GM23248 (cell line): ENCODE measurements around the gene KIAA1671. TPM values are rescaled to one million over a fixed set of nuclear protein-coding genes. Genes with fewer than 3 reads are reported as not detected.
"Not testable (repeated sequence)": the region's sequence is repeated elsewhere in the genome, so short reads cannot be mapped to it uniquely, and the experiment has no call there.

Experiments
- DNase-seq: peaks from one replicate; pipeline ENCODE4 v3.0.0-alpha.2; 2015
- H2AFZ ChIP-seq: fragments of 200-600 bp; sonication (generic); 2 replicates; pipeline ENCODE4 v1.6.1; 2016; ENCODE audit warnings: antibody characterized with exemption
- H3F3A ChIP-seq: fragments of 200-600 bp; sonication (generic); 2 replicates; pipeline ENCODE4 v1.6.1; 2016; ENCODE audit warnings: mild to moderate bottlenecking, antibody characterized with exemption, mixed run types; ENCODE audit not compliant: insufficient read depth
- H3K27ac ChIP-seq: fragments of 200-600 bp; sonication (generic); 2 replicates; pipeline ENCODE4 v1.5.1; 2016; ENCODE audit warnings: mild to moderate bottlenecking
- H3K27me3 ChIP-seq: fragments of 200-600 bp; sonication (generic); replicated peaks from 2 replicates; pipeline ENCODE4 v1.6.1; 2016; ENCODE audit warnings: mild to moderate bottlenecking; ENCODE audit not compliant: insufficient read depth
- H3K36me3 ChIP-seq: fragments of 200-600 bp; sonication (generic); 2 replicates; pipeline ENCODE4 v1.6.1; 2016; ENCODE audit warnings: low read depth, mild to moderate bottlenecking
- H3K4me1 ChIP-seq: fragments of 200-600 bp; sonication (generic); 2 replicates; pipeline ENCODE4 v1.6.1; 2016; ENCODE audit warnings: mild to moderate bottlenecking; ENCODE audit not compliant: insufficient read depth
- H3K4me2 ChIP-seq: fragments of 200-600 bp; sonication (generic); one replicate; pipeline ENCODE4 v1.6.1; 2016; ENCODE audit warnings: mild to moderate bottlenecking; ENCODE audit not compliant: unreplicated experiment
- H3K4me3 ChIP-seq: fragments of 200-600 bp; sonication (generic); 2 replicates; pipeline ENCODE4 v1.5.1; 2016; ENCODE audit warnings: mild to moderate bottlenecking
- H3K79me2 ChIP-seq: fragments of 200-600 bp; sonication (generic); 2 replicates; pipeline ENCODE4 v1.6.1; 2016; ENCODE audit warnings: mild to moderate bottlenecking; ENCODE audit not compliant: insufficient read depth
- H3K9ac ChIP-seq: fragments of 200-600 bp; sonication (generic); 2 replicates; pipeline ENCODE4 v1.6.1; 2016; ENCODE audit warnings: mild to moderate bottlenecking
- H3K9me2 ChIP-seq: fragments of 200-600 bp; sonication (generic); 2 replicates; pipeline ENCODE4 v1.6.1; 2016; ENCODE audit warnings: mixed run types, mild to moderate bottlenecking, moderate library complexity; ENCODE audit not compliant: insufficient read depth
- H3K9me3 ChIP-seq: fragments of 200-600 bp; sonication (generic); one replicate; pipeline ENCODE4 v1.6.1; 2017; ENCODE audit warnings: low read depth
- H4K20me1 ChIP-seq: fragments of 200-600 bp; sonication (generic); 2 replicates; pipeline ENCODE4 v1.6.0; 2016; ENCODE audit not compliant: insufficient read depth
- EZH2 ChIP-seq: fragments of 200-600 bp; sonication (generic); IDR thresholded peaks from 2 replicates; pipeline ENCODE4 v1.6.1; 2018; ENCODE audit warnings: antibody characterized with exemption, mild to moderate bottlenecking; ENCODE audit not compliant: insufficient read depth, poor library complexity, severe bottlenecking
- EZH2phosphoT487 ChIP-seq: fragments of 200-600 bp; sonication (generic); IDR thresholded peaks from 2 replicates; pipeline ENCODE4 v1.6.1; 2018; ENCODE audit warnings: antibody characterized with exemption, moderate library complexity, mild to moderate bottlenecking, low read depth; ENCODE audit not compliant: insufficient read depth
- WGBS, 2 experiments: methylation state at CpG; one replicate each; pipeline ENCODE4 v1.1.6; 2015 to 2017; ENCODE audit warnings: low lambda C conversion rate in 2 of 2, low coverage in 1 of 2; ENCODE audit errors: missing lambda C conversion rate in 2 of 2; 5-methylcytosine and 5-hydroxymethylcytosine counted together
- in situ Hi-C: fragments of 300-500 bp; cut with MboI; formaldehyde crosslinking; loops from 2 replicates; pipeline ENCODE4 v1.15.0; 2020
- polyA plus RNA-seq: library from polyadenylated mRNA; unstranded; fragments of >200 nt; fragmentation: Nextera tagmentation; extraction: Ambion mirVana; gene quantifications from 2 replicates; pipeline ENCODE4 v1.2.1, GENCODE V29; 2016
- total RNA-seq: library from RNA; depleted of rRNA; stranded (reverse); fragments of >200 nt; shearing (Covaris generic); gene quantifications from 2 replicates; pipeline ENCODE4 v1.2.3, GENCODE V29; 2014

Gene KIAA1671
- total and polyA plus RNA-seq, 2 experiments from 2014 or later = 0.25 to 0.76 TPM

- Histone ChIP-seq H3K4me2 (no peak overlapping the region), H3K36me3 (no peaks in the 10 kb centered on the region), H3K27ac (no peak overlapping the region), H2AFZ (no peak overlapping the region), H3K4me3 (no peak overlapping the region), H3K79me2 (no peaks in the 10 kb centered on the region), H4K20me1 (no peaks in the 10 kb centered on the region), H3K4me1 (no peaks in the 10 kb centered on the region), H3F3A (no peaks in the 10 kb centered on the region), H3K27me3 (no peaks in the 10 kb centered on the region), H3K9ac (no peak overlapping the region), H3K9me2 (no peaks in the 10 kb centered on the region), H3K9me3 (no peaks in the 10 kb centered on the region)
- peak; percentile 43 for DNase-seq
- in situ Hi-C loops = no loop called here
- 49 to 61% methylated on average over 5 of the region's 5 CpGs for whole genome bisulfite sequencing, 2 experiments
- TF ChIP-seq EZH2phosphoT487 (no peak), EZH2 (no peak)
Measured at GRCh38 chr22:25232301-25232700, 279.8 kb downstream of the KIAA1671 start.

GRCh38 chr22:25233706-25234105, 281.2 kb downstream of the KIAA1671 start:
- H4K20me1 ChIP-seq, H3F3A ChIP-seq, H3K27me3 ChIP-seq, H3K9me2 ChIP-seq, H3K79me2 ChIP-seq, H3K27ac ChIP-seq, H3K4me3 ChIP-seq, DNase-seq, H2AFZ ChIP-seq, H3K9ac ChIP-seq, H3K9me3 ChIP-seq, H3K4me1 ChIP-seq, H3K4me2 ChIP-seq, H3K36me3 ChIP-seq, in situ Hi-C loops: not testable (repeated sequence)

GRCh38 chr22:25235547-25236290, 283.2 kb downstream of the KIAA1671 start:
- Histone ChIP-seq H3K27ac (no peak overlapping the region), H3K4me1 (no peaks in the 10 kb centered on the region), H3K27me3 (no peaks in the 10 kb centered on the region; the same call in 1 of the 2 replicates), H3K4me2 (no peak overlapping the region), H3F3A (no peaks in the 10 kb centered on the region), H3K4me3 (no peak overlapping the region), H4K20me1 (no peaks in the 10 kb centered on the region), H3K36me3 (no peaks in the 10 kb centered on the region), H3K79me2 (no peaks in the 10 kb centered on the region), H3K9ac (no peak overlapping the region), H3K9me2 (no peaks in the 10 kb centered on the region), H2AFZ (no peak overlapping the region), H3K9me3 (no peaks in the 10 kb centered on the region)
- in situ Hi-C loops = no loop called here
- TF ChIP-seq EZH2 = no peak
- no peak for TF ChIP-seq EZH2phosphoT487
- WGBS, 2 experiments = 15% methylated on average over 29 to 30 of the region's 30 CpGs
- DNase-seq = peak; percentile 71

GRCh38 chr22:25236417-25236816, 283.9 kb downstream of the KIAA1671 start:
- no peak overlapping the region for H3K27ac ChIP-seq
- no peak overlapping the region for H3K4me2 ChIP-seq
- no peak for DNase-seq
- H3K79me2 ChIP-seq = no peaks in the 10 kb centered on the region
- no peaks in the 10 kb centered on the region for H4K20me1 ChIP-seq
- no peaks in the 10 kb centered on the region; the same call in 1 of the 2 replicates for H3K27me3 ChIP-seq
- in situ Hi-C loops = no loop called here
- no peak overlapping the region for H3K9ac ChIP-seq
- H3K4me3 ChIP-seq = no peak overlapping the region
- 61 to 64% methylated on average over 6 of the region's 6 CpGs for WGBS, 2 experiments
- no peaks in the 10 kb centered on the region for H3K9me3 ChIP-seq
- no peak overlapping the region for H2AFZ ChIP-seq
- H3F3A ChIP-seq = no peaks in the 10 kb centered on the region
- H3K9me2 ChIP-seq = no peaks in the 10 kb centered on the region
- H3K36me3 ChIP-seq = no peaks in the 10 kb centered on the region
- H3K4me1 ChIP-seq = no peaks in the 10 kb centered on the region
- TF ChIP-seq EZH2 (no peak), EZH2phosphoT487 (no peak)

- Histone ChIP-seq H2AFZ (no peak overlapping the region), H3K79me2 (no peaks in the 10 kb centered on the region), H3F3A (no peaks in the 10 kb centered on the region), H3K4me3 (no peak overlapping the region), H3K27ac (no peak overlapping the region), H3K4me1 (no peaks in the 10 kb centered on the region), H3K9ac (no peak overlapping the region), H4K20me1 (no peaks in the 10 kb centered on the region), H3K27me3 (no peaks in the 10 kb centered on the region; the same call in 1 of the 2 replicates), H3K4me2 (no peak overlapping the region), H3K9me3 (no peaks in the 10 kb centered on the region), H3K9me2 (no peaks in the 10 kb centered on the region), H3K36me3 (no peaks in the 10 kb centered on the region)
- in situ Hi-C loops = no loop called here
- 42 to 45% methylated on average over 4 of the region's 4 CpGs for WGBS, 2 experiments
- no peak for DNase-seq
- no peak for TF ChIP-seq EZH2
- no peak for TF ChIP-seq EZH2phosphoT487
Measured at GRCh38 chr22:25237503-25237902, 285.0 kb downstream of the KIAA1671 start.

GRCh38 chr22:25238058-25238457, 285.5 kb downstream of the KIAA1671 start:
- H2AFZ ChIP-seq, H3K9ac ChIP-seq, H3K27ac ChIP-seq, in situ Hi-C loops, H3K4me1 ChIP-seq, H4K20me1 ChIP-seq, H3K9me2 ChIP-seq, DNase-seq, H3K27me3 ChIP-seq, H3K36me3 ChIP-seq, H3K4me2 ChIP-seq, H3K9me3 ChIP-seq, H3K4me3 ChIP-seq, H3K79me2 ChIP-seq, H3F3A ChIP-seq: not testable (repeated sequence)
- WGBS, 2 experiments = 47 to 49% methylated on average over 7 to 9 of the region's 9 CpGs
